Loucy (cell line): ENCODE results near the gene HMCN1.

Experiments used
- H2AFZ ChIP-seq: fragments of 200-600 bp; sonication (generic); 2 replicates; pipeline ENCODE4 v1.6.0; 2016; ENCODE audit warnings: antibody characterized with exemption, mild to moderate bottlenecking, low read length, moderate library complexity
- H3F3A ChIP-seq: fragments of 200-600 bp; 2 replicates; pipeline ENCODE4 v1.6.0; 2016; ENCODE audit warnings: antibody characterized with exemption, low read depth, mild to moderate bottlenecking
- H3K27me3 ChIP-seq: fragments of 200-600 bp; sonication (generic); 2 replicates; pipeline ENCODE4 v1.6.1; 2014; ENCODE audit warnings: low read length, mild to moderate bottlenecking; ENCODE audit not compliant: insufficient read depth, poor library complexity, severe bottlenecking
- H3K36me3 ChIP-seq: fragments of 200-600 bp; sonication (generic); 2 replicates; pipeline ENCODE4 v1.6.1; 2016; ENCODE audit warnings: low read length; ENCODE audit not compliant: insufficient read depth
- H3K4me1 ChIP-seq: fragments of 200-600 bp; sonication (generic); 2 replicates; pipeline ENCODE4 v1.5.1; 2014; ENCODE audit warnings: low read length, mild to moderate bottlenecking; ENCODE audit not compliant: insufficient read depth, poor library complexity, severe bottlenecking
- H3K4me2 ChIP-seq: fragments of 200-600 bp; sonication (generic); 2 replicates; pipeline ENCODE4 v1.6.0; 2014; ENCODE audit warnings: antibody characterized with exemption, low read length, low read depth, mild to moderate bottlenecking; ENCODE audit not compliant: poor library complexity, severe bottlenecking
- H3K4me3 ChIP-seq: fragments of 200-600 bp; sonication (generic); 2 replicates; pipeline ENCODE4 v1.5.1; 2014; ENCODE audit warnings: low read length, mild to moderate bottlenecking, mixed read lengths; ENCODE audit not compliant: poor library complexity, severe bottlenecking
- H3K79me2 ChIP-seq: fragments of 200-600 bp; sonication (generic); 2 replicates; pipeline ENCODE4 v1.6.1; 2014; ENCODE audit warnings: low read length; ENCODE audit not compliant: insufficient read depth
- H3K9ac ChIP-seq: fragments of 200-600 bp; sonication (generic); 2 replicates; pipeline ENCODE4 v1.6.0; 2014; ENCODE audit warnings: mild to moderate bottlenecking, low read depth, low read length, moderate library complexity; ENCODE audit not compliant: poor library complexity, severe bottlenecking
- H3K9me2 ChIP-seq: fragments of 200-600 bp; sonication (generic); replicated peaks from 2 replicates; pipeline ENCODE4 v1.6.1; 2016; ENCODE audit warnings: low read depth, low read length, mixed read lengths
- H3K9me3 ChIP-seq: fragments of 200-600 bp; sonication (generic); 2 replicates; pipeline ENCODE4 v1.6.1; 2014; ENCODE audit warnings: mild to moderate bottlenecking, antibody characterized with exemption, low read length, low read depth; ENCODE audit not compliant: insufficient read depth
- H4K20me1 ChIP-seq: fragments of 200-600 bp; sonication (generic); 2 replicates; pipeline ENCODE4 v1.6.0; 2014; ENCODE audit warnings: antibody characterized with exemption, low read length, mild to moderate bottlenecking; ENCODE audit not compliant: insufficient read depth, poor library complexity, severe bottlenecking
- CTCF ChIP-seq: fragments of 200-600 bp; sonication (generic); conservative IDR thresholded peaks from 2 replicates; pipeline ENCODE4 v1.5.1; 2014; ENCODE audit warnings: mild to moderate bottlenecking, antibody characterized with exemption, low read length
- EZH2phosphoT487 ChIP-seq: fragments of 200-600 bp; IDR thresholded peaks from 2 replicates; pipeline ENCODE4 v1.6.1; 2018; ENCODE audit warnings: antibody characterized with exemption, mild to moderate bottlenecking, moderate library complexity, borderline replicate concordance

The HMCN1 gene

GRCh38 chr1:185936641-185937040 is 202.4 kb downstream of the HMCN1 start:
- H3K4me3 ChIP-seq: no peak overlapping the region
- no peaks in the 10 kb centered on the region for H3F3A ChIP-seq
- H3K4me2 ChIP-seq: no peak overlapping the region
- no peaks in the 10 kb centered on the region for H3K27me3 ChIP-seq
- H3K36me3 ChIP-seq: no peaks in the 10 kb centered on the region
- H4K20me1 ChIP-seq: no peaks in the 10 kb centered on the region
- no peaks in the 10 kb centered on the region for H3K4me1 ChIP-seq
- no peaks in the 10 kb centered on the region for H3K79me2 ChIP-seq
- H2AFZ ChIP-seq: no peak overlapping the region
- H3K9ac ChIP-seq: no peak overlapping the region
- H3K9me2 ChIP-seq: no peaks in the 10 kb centered on the region; the same call in 1 of the 2 replicates
- no peaks in the 10 kb centered on the region for H3K9me3 ChIP-seq
- TF ChIP-seq CTCF (no peak), EZH2phosphoT487 (no peak)

- TF ChIP-seq EZH2phosphoT487 (no peak), CTCF (no peak)
- no peaks in the 10 kb centered on the region; the same call in 1 of the 2 replicates for H3K9me2 ChIP-seq
- no peaks in the 10 kb centered on the region for H3K79me2 ChIP-seq
- H4K20me1 ChIP-seq: no peaks in the 10 kb centered on the region
- no peak overlapping the region for H2AFZ ChIP-seq
- no peaks in the 10 kb centered on the region for H3K36me3 ChIP-seq
- no peak overlapping the region for H3K4me3 ChIP-seq
- no peak overlapping the region for H3K4me2 ChIP-seq
- no peaks in the 10 kb centered on the region for H3F3A ChIP-seq
- no peaks in the 10 kb centered on the region for H3K9me3 ChIP-seq
- H3K27me3 ChIP-seq: no peaks in the 10 kb centered on the region
- no peak overlapping the region for H3K9ac ChIP-seq
- no peaks in the 10 kb centered on the region for H3K4me1 ChIP-seq
Measured at GRCh38 chr1:185938396-185938795, 204.2 kb downstream of the HMCN1 start.

GRCh38 chr1:185939142-185939541 is 205.0 kb downstream of the HMCN1 start:
- Histone ChIP-seq H3K4me1 (no peaks in the 10 kb centered on the region), H3K9me3 (no peaks in the 10 kb centered on the region), H3F3A (no peaks in the 10 kb centered on the region), H4K20me1 (no peaks in the 10 kb centered on the region), H3K36me3 (no peaks in the 10 kb centered on the region), H3K79me2 (no peaks in the 10 kb centered on the region), H3K27me3 (no peaks in the 10 kb centered on the region), H3K9me2 (no peaks in the 10 kb centered on the region; the same call in 1 of the 2 replicates), H3K4me2 (no peak overlapping the region), H2AFZ (no peak overlapping the region), H3K4me3 (no peak overlapping the region), H3K9ac (no peak overlapping the region)
- TF ChIP-seq CTCF (no peak), EZH2phosphoT487 (no peak)
